GM18909 (cell line): Measurements from ENCODE around the gene GTPBP2.

Experiments used
- ATAC-seq: cut with Tn5 transposase; IDR thresholded peaks from one replicate; pipeline ENCODE4 v1.9.1; 2021; ENCODE audit warnings: mild to moderate bottlenecking; ENCODE audit not compliant: unreplicated experiment, poor library complexity

The GTPBP2 gene

GRCh38 chr6:43584892-43585570 is 44.0 kb downstream of the GTPBP2 start:
- ATAC-seq = no peak

GRCh38 chr6:43582911-43583310 is 46.2 kb downstream of the GTPBP2 start:
- no peak for ATAC-seq

DNA sequence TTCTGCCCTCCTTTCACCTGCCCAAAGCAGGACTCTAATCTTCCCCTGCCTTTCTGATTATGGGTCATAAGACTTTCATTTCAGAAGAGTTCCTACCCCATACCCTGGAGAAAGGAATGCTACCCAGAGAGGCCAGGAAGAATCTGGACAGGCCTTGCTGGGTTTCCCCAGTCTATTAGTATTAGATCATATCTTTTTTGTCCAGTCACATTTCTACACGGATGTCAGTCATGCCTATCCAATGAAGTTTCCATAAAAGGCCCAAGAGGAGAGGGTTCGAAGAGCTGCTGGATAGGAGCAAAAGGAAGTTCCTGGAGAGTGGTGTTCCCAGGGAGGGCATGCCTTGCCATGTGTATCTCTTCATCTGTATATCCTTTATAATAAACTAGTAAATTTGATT is 49.9 kb downstream of the GTPBP2 start:
- no peak for ATAC-seq

DNA sequence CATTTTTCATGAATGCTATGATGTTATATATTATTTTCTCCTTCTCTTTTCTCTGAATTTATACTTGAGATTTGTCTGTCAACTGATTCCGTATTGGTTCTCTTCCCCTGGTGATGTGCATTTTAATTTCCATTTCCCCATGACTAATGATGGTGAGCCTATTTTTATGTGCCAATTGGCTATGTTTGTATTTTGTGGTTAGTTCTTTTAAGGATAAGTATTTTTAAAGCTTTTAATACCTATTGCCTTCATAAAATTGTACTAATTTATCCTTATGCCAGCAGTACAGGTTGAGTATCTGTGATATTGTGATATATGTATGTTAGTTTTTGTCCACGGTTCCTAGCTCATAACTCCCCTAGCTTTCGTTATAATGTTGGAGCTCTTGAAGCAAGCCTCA is 50.3 kb downstream of the GTPBP2 start:
- ATAC-seq = no peak

DNA sequence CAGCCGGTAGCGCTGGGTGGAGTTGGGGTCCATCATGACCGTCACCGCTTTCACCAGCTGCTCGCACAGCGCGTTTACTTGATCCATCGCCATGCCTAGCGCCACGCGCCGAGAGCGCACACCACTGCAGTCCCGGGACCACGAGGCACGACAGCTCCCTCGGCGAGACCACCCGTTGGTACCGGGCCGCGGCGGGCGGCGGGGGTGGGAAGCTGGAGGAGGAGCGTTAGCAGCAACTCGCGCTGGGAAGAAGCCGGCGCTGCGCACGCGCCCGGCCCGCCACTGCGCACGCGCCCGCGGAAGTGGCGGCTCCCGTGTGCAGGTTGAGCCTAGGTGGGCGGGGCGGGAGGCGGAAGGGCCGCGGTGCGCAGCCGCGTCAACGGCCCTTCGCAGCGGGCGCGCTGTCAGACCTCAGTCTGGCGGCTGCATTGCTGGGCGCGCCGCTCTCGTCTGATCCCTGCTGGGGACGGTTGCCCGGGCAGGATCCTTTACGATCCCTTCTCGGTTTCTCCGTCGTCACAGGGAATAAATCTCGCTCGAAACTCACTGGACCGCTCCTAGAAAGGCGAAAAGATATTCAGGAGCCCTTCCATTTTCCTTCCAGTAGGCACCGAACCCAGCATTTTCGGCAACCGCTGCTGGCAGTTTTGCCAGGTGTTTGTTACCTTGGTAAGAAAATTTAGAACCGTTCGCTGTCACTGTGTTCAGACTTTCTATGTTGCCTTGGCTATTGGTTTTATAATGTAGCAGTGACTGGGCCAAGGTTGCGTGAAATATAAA is 53.1 kb downstream of the GTPBP2 start, which contains the start of the genes POLH and XPO5:
POLH (plus strand) TSS at position 414 of the 780 bp plus-strand sequence. CDS start 6,135 bp downstream, outside the sequence.
XPO5 (minus strand) TSS at position 267 of the 780 bp plus-strand sequence; CDS start at position 93, 174 bp downstream.
- peak; percentile 78 for ATAC-seq

- ATAC-seq = peak; percentile 12
Observed at GRCh38 chr6:43575105-43575771, 53.8 kb downstream of the GTPBP2 start.

GRCh38 chr6:43572015-43572414 is 57.0 kb downstream of the GTPBP2 start:
- no peak for ATAC-seq

GRCh38 chr6:43570876-43571441 is 58.1 kb downstream of the GTPBP2 start:
- no peak for ATAC-seq
